Germinal center (tissue), 1 donor: Measurements from ENCODE around the gene SBF1.

Experiments
- DNase-seq: peaks from one replicate; pipeline ENCODE4 v3.0.0; 2012; ENCODE audit warnings: mixed read lengths, low spot score

SBF1 gene

DNA sequence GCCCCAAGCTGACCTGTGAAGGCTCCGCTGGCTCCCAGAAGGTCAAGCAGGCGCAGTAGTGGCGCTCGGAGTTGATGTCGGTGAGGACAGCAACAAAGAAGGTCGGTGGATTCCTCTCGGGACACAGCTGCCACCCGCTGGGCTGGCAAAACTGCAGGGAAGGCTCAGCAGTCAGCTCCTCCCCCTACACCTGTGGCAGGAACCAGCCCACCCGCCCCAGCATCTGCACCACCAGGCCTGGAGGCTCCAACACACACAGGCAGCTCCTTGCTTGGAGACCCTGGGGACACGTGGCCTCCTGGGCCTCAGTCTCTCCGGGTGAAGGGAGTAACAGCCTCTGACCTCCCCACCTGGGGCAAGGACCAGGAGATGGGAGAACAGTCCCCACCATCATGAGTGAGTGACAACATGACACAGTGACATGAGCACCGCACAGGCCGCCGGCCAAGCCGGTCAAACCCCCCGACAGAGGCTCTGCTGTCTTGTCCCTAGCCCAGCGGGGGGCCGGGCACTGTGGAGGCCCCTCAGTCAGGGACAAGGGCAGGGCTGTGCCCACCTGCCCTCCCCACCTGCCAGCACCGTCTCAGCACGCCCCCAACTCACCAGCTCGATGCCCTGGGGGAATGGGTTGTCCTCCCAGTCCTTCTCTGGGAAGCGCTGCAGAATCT, 6.9 kb downstream of the SBF1 start:
- DNase-seq: no peak

GRCh38 chr22:50467341-50467740, 7.5 kb downstream of the SBF1 start:
- DNase-seq: no peak

- no peak for DNase-seq
These were observed 9.5 kb downstream of the SBF1 start for GRCh38 chr22:50465066-50465930.

DNA sequence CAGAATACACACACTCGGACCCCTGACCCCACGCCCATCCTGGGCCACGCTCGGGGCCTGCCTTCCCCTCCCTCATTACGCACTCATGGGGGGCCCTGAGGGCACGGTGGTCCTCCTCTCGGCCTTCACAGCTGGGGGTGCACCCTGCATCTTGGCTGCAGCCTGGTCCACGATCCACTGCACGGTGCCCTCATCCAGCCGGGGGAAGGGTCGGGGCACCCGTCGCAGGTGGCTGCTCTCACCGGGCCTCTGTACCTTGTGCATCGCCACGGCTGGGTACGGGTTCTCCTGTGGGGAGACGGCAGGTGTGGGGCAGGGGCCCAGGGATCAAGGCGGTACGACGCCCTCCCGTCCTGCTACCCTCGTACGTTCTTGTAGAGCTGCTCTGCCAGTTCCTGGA, 10.4 kb downstream of the SBF1 start:
- no peak for DNase-seq

DNA sequence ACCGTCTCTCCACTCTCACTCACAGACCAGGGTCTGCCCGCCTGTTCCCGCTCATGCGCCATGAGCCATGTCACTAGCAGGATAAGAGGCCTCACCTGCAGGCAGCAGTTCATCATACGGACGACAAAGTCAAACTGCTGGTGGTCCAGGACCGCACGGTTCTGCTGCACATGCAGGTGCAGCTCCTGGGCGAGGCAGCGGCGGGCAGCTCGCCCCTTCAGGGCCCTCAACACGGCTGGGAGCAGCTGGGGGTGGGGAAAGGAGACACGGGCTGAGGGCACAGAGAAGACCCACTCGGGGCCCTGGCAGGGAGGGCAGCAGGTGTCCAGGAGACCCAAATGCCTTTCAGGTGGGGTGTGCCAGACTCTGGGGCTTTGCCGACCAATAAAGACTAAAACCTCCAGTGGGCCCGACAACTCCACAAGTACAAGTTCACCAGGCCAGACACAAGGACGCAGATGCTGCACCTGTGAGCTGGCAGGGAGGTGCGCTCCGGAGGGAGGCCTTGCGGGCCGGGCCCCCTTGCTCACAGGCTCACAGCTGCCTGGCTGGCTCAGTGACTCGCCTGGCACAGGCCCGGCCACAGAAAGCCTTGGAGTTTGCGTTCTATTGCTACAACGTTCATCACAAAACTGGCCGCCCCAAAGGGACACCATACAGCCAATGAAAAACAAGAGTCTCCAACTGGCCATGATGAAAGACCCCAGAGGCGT, 11.5 kb downstream of the SBF1 start:
- DNase-seq: no peak

DNA sequence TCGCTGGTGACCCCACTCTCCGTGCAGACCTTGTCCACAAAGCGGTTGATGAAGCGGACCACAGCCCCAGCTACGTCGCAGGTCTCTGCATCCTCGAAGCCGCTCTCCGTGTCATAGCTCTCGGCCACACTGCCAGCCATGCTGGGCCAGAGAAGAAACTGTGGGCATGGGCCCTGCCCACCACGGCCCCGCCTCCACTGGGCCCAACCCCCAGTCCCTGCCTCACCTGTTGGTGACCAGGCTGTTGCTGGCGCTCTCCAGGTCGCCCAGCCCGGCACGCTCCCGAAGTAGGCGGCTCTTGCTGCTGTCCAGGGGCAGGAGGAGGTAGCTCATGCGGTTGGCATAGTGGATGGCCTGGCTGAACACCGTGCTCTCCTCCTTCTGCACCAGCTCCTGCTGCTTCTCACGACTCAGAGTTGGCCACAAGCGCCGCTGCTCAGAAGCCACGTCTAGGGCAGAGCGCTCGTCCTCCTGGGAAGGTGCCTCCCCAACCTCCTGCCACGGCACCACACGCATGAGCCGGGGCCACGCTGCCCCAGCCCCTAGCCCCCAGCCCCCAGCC, 12.8 kb downstream of the SBF1 start:
- DNase-seq: no peak

GRCh38 chr22:50461536-50461935, 13.3 kb downstream of the SBF1 start:
- no peak for DNase-seq

- DNase-seq: no peak
These were observed 13.9 kb downstream of the SBF1 start for GRCh38 chr22:50460938-50461337.

GRCh38 chr22:50459496-50460140, 15.2 kb downstream of the SBF1 start:
- DNase-seq: no peak

- DNase-seq: no peak
These were observed 15.8 kb downstream of the SBF1 start for GRCh38 chr22:50459016-50459415.

DNA sequence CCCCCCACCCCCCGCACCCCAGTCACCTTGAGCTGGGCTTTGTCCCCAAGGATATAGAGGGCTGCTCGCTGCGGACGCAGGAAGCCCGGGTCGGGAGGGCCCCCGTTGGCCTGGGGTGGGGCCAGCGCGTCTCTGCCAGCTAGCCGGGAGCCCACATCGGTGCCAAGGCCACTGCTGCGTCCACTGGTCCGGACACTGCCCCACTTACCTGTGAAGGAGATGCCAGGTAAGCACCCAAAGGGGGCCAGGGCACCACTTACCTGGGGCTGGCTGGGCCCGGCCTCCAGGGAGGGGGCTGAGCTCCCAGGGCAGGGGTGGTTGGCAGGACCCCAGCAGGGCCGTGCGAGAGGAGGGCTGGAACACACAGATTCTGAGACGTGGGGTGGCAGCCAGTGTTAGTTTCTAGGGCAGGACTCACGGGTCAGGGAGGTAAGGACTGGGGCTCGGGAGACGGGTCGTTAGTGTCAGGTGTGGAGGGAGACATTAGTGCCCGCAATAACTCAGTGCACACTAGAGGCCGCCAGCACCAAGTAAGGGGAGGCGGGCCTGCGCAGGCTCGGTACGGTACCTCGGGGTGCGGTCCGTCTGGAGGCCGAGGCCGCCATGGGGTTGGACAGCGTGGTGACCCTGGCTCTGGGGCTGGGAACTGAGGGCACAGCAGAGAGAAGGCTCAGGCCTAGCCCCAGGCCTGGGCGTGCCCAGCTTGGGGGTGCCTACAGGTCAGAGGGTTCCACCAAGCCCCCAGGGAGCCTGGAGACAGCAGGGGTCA, 18.2 kb downstream of the SBF1 start:
- no peak for DNase-seq

DNA sequence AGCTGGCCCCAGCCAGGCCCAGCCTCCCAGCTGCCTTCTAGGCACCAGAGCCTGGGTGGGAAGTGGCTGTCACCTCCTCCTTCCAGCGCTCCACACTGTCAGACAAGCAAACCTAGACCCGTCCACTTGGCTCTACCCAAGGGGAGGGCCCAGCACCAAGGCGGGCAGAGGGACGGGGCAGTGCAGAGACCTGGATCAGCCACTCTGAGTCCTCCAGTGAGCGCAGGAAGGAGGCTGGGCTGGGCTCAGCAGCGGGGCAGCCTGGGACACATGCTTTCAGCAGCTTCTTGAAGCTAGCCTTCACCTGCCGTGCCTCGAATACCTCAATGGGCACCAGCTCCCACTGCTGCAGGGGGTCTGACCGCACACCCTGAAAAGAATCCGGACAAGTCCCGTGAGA, 18.8 kb downstream of the SBF1 start:
- no peak for DNase-seq

- DNase-seq: no peak
These were observed 19.6 kb downstream of the SBF1 start for GRCh38 chr22:50455201-50455600.

- DNase-seq: no peak
These were observed 20.2 kb downstream of the SBF1 start for GRCh38 chr22:50454556-50455075.

GRCh38 chr22:50452649-50453048, 22.2 kb downstream of the SBF1 start:
- DNase-seq: no peak

DNA sequence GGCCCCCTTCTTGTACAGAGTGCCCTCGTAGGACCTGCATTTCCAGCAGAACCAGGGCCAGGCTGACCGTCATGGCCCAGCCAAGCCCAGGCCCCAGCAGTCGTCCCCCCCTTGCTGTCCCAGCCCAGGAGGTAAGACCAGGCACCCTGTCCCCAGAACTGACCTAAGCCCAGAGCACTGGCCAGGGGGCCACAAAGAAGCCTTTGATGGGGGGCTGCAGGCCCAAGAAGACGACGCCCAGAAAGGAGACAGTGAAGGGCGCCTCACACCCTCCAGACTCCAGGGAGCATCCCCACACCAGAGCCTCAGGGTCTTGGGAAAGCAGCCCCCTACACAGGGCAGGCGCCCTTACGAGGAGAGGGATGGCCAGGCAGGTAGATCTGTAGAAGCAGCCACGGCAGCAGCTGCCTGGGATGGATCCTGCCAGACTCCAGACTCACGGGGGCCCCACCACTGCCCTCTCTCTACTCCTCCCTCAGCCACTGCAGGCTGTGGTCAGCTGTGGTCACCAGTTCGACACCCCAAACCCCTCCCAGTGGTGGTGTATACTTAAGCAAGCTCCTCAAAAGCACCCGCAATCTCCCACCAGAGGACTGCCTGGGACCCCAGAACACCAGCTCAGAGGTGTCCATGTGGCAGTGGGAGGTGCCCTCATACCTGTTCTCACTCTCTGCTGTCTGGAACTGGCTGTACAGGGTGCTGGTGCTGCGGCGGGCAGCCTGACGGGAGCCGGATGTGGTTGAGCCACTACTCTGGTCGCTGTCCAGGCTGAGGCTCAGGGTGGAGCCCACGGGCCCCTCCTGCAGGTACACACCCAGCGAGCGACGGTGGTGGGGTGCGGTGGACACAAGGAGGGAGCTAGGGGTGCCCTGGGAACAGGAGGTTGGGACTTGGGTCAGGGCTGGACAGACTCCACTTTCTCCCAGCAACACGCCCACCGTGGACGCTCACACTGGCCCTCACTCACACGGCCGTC, 27.0 kb downstream of the SBF1 start:
- no peak for DNase-seq

DNA sequence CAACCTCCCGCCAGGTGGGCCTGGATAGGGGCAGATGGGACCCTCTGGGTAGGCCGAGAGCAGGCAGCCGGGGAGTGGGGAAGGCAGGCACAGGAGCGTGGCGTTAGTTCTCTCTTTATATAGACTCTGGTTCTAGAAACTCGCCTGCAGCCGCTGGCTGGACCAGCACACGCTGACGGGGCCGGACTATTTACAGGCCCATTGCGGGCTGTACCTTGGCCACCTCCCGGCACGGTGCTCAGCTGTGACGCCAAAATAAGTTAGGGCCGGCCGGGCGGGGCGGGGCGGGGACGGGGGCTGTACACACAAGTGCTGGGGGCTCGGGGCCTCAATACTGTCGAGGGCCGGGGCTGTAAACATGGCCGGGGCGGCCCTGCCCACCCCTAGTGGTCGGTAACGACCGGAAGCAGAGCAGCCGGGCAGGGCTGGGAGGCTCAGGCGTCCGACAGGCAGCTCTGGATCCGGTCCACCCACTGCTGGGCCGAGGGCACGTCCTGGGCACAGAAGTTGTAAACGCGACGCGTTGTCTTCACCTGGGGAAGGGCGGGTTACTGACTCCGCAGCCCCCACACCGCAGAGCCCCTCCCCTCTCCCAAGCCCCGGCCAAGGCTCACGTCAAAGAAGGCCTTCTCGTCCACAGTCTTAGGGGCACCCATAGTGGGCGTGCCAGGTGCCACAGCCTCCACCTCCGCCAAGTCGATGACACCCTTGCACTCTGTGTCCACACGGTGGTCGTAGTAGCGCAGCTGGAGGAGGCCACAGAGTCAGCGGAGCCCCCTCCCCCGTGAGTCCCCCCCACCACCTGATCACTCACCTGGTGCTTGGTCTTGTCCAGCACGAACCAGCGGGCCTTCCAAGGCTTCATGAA, 27.9 kb downstream of the SBF1 start:
- DNase-seq: no peak

DNA sequence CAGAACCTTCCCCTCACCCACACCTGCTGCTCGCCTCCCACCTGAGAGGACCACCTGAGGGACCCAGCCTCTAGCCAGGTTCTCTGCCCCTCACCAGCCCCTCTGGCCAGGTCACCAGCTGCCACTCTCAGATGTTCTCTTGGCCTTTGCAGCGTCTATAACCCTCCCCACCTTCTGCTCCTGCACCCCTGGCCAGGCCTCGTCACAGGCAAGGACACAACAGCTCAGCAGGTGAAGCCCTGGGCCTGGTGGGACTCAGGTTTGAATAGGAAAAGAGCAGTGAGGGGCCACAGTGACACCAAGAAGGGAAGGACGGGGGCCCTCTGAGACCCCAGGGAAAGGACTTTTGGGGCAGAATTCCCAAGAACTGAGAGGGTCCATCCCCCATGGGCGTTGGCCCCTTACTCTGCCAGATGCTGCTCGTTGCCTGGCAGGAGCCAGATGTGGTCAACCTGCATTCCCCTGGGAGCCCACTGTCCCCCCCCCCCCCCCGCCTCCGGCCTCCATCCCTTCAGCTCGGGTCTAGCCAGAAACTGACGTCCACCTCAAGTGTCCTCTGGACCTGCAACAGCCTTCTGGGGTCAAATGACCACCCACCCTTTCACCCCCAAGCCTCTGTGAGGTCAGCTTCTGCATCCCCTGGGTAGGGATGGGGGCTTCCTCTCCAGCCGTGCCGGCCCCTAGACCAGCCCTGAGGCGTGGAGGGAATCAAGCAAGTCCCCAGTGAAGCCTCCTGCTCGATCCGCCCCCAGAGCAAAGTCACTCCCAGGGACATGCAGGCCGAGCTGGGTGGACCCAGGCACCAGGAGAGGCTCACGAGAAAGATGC, 28.7 kb downstream of the SBF1 start:
- DNase-seq: no peak
